Fibroblast of peridontal ligament (primary cell): Measurements from ENCODE around the gene RNF227.
"Not testable (repeated sequence)": the region's sequence is repeated elsewhere in the genome, so short reads cannot be mapped to it uniquely, and the experiment has no call there.

Experiments
- DNase-seq: peaks from one replicate; pipeline ENCODE4 v3.0.0-alpha.2; 2010; ENCODE audit errors: extremely low read depth

RNF227 gene

DNA sequence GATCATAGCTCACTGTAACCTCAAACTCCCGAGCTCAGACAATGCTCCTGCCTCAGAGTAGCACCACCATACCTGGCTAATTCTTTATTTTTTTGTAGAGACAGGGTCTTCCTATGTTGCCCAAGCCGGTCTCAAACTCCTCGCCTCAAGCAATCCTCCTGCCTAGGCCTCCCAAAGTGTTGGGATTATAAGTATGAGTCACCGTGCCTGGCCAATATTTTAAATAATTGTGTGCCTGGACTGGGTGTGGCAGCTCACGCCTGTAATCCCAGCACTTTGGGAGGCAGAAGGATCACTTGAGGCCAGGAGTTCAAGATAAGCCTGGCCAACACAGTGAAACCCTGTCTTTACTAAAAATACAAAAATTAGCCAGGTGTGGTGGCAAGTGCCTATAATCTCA, 51.7 kb downstream of the RNF227 start:
- not testable (repeated sequence) for DNase-seq
